BJ (cell line): Measurements from ENCODE around the gene ARHGAP8. TPM values are rescaled to one million over a fixed set of nuclear protein-coding genes. Genes with fewer than 3 reads are reported as not detected.

Experiments
- CTCF ChIA-PET: fragments of 350-600 bp; formaldehyde crosslinking; extraction: SDS; loops from one replicate; lab custom pipeline; 2021; ENCODE audit warnings: antibody characterized with exemption, inconsistent platforms; lab: Yijun Ruan, JAX
- POLR2A ChIA-PET: fragments of 300-600 bp; sonication (Branson Sonifier 250); formaldehyde crosslinking; extraction: SDS; loops from one replicate; lab custom pipeline; 2021; ENCODE audit warnings: antibody characterized with exemption; lab: Charles Lee
- DNase-seq: peaks from one replicate; pipeline ENCODE4 v3.0.0-alpha.2; 2011; ENCODE audit warnings: low read depth
- H3K27me3 ChIP-seq: 2 replicates; pipeline ENCODE4 v1.6.0; 2011; ENCODE audit warnings: low read length; ENCODE audit not compliant: control insufficient read depth, insufficient read depth
- H3K36me3 ChIP-seq: 2 replicates; pipeline ENCODE4 v1.5.1; 2011; ENCODE audit warnings: low read length; ENCODE audit not compliant: control insufficient read depth, insufficient read depth
- H3K4me3 ChIP-seq: 2 replicates; pipeline ENCODE4 v1.5.1; 2011; ENCODE audit warnings: low read depth, mild to moderate bottlenecking, control low read depth, low read length
- polyA plus RNA-seq: library from polyadenylated mRNA; depleted of rRNA; stranded (reverse); fragments of >200 nt; gene quantifications from 2 replicates; pipeline ENCODE4 v1.2.3, GENCODE V29; 2011
- TF ChIP-seq, protein P1 (sequence below): IDR thresholded peaks from 2 replicates; pipeline ENCODE4 v1.5.1; 2011; ENCODE audit warnings: low read depth, mild to moderate bottlenecking, control low read depth, inconsistent platforms, low read length, moderate library complexity; ENCODE audit not compliant: insufficient read depth

ARHGAP8 gene
- polyA plus RNA-seq, 1 experiment, result 0.39 TPM

DNA sequence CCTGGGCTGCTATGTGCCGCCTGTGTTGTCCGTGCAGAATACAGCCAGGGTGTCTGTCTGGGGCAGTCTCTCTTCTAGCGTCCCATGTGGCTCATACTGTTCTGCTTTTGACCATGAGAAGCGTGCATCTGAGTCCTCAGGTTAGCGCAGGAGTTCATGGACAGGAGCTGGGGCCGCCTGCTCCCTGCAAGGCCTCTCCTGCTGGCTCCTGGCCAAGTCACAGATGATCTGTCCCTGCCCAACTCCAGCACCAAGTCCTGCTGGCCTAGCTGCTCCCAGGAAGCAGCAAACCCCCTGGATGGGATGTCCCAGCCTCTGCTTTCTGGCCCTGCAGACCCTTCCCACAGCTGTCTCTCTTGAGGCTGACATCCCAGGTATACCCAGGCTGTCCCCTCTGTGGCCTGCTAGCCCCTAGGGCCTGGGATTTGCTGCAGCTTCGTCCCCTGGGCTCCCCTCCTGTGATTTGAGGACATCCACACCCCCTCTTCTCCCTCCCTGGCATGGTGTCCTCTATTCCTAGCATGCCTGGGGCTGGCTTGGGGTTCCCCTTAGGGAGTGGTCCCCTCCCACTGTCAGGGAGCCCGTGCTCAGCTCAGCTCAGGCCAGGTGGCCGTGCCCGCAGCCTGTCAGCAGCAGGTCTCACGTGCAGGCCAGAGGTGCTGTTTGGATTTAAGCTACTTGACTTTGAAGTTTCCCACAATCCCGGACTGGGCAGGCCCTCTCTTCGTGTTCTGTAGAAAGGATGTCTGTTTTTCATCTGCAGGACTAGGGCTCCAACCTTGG lies 32.6 kb upstream of the ARHGAP8 start:
- no peak overlapping the region for H3K4me3 ChIP-seq
- POLR2A ChIA-PET, result no interaction called here
- H3K27me3 ChIP-seq, result no peaks in the 10 kb centered on the region
- H3K36me3 ChIP-seq, result peaks cover 38% of the 10 kb centered on the region
- CTCF ChIA-PET, result interaction anchor here (0.7 to 1.8 kb wide), 4 partner anchors 10 to 22 kb away, joined by 3 to 8 read pairs (median 4); no protein-coding TSS in a partner anchor
- TF ChIP-seq, protein P1, sequence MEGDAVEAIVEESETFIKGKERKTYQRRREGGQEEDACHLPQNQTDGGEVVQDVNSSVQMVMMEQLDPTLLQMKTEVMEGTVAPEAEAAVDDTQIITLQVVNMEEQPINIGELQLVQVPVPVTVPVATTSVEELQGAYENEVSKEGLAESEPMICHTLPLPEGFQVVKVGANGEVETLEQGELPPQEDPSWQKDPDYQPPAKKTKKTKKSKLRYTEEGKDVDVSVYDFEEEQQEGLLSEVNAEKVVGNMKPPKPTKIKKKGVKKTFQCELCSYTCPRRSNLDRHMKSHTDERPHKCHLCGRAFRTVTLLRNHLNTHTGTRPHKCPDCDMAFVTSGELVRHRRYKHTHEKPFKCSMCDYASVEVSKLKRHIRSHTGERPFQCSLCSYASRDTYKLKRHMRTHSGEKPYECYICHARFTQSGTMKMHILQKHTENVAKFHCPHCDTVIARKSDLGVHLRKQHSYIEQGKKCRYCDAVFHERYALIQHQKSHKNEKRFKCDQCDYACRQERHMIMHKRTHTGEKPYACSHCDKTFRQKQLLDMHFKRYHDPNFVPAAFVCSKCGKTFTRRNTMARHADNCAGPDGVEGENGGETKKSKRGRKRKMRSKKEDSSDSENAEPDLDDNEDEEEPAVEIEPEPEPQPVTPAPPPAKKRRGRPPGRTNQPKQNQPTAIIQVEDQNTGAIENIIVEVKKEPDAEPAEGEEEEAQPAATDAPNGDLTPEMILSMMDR, result no peak
- no peak for DNase-seq

DNA sequence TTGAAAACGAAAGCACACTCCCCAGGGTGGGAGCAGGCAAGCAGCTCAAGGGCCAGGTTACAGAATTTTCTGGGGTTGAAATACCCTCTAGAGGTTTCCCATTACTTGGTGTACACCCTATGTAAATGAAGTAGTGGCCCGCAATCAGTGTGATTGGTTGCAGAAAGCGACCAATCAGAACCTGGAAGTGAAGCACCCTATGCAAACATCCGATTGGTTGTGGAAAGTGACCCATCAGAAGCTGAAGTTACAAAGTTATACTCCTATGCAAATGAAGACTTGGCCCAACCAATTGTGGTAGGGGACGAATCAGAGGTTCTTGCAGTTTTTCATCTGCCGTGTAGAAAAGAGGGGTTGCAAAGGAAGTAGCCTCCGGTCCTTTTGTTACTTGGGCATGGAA lies 31.2 kb upstream of the ARHGAP8 start:
- CTCF ChIA-PET, result no interaction called here
- TF ChIP-seq, protein P1, result no peak
- Histone ChIP-seq H3K4me3 (no peak overlapping the region), H3K36me3 (peaks cover 32% of the 10 kb centered on the region), H3K27me3 (no peaks in the 10 kb centered on the region)
- DNase-seq, result no peak
- POLR2A ChIA-PET, result no interaction called here

DNA sequence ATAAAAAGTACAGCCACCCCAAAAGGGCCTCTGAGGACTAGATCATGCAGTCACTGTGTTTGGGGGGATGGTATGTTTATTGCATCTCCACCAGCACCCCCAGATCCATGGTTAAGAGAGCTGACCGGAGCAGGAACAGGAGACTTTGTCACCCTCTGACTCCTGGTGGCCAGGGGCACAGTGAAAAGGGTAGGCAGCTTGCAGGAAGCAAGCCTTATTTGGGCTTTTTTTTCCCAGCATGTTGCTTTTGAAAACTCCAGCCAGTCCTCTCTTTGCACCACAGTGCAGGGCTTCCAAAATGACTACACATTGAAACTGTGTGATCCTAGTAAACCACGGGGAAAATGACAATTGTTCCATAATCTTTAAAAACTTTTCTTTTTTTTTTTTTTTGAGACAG lies 29.8 kb upstream of the ARHGAP8 start:
- Histone ChIP-seq H3K4me3 (no peak overlapping the region), H3K27me3 (no peaks in the 10 kb centered on the region), H3K36me3 (peaks cover 34% of the 10 kb centered on the region)
- no peak for DNase-seq
- ChIA-PET POLR2A (no interaction called here), CTCF (interaction anchor here (0.8 to 1.5 kb wide), 4 partner anchors 9 to 38 kb away, joined by 3 to 5 read pairs (median 3); no protein-coding TSS in a partner anchor)
- TF ChIP-seq, protein P1, result no peak

DNA sequence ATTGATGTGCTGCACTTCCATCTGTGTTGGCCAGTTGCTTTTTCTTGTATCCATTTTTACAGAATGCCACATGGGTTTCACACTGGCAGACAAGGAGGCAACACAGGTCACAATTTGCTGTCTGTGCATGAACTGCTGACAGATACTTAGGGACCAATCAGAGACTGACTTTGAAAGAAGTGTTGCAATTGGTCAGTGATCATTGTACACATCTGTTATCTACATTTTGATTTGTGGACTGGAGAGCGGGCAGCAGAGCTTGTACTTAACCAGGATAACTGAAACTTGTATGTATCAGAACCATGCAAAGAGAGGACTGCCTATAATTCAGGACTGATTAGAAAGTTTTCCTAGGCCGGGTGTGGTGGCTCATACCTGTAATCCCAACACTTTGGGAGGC lies 28.6 kb upstream of the ARHGAP8 start:
- DNase-seq, result no peak

DNA sequence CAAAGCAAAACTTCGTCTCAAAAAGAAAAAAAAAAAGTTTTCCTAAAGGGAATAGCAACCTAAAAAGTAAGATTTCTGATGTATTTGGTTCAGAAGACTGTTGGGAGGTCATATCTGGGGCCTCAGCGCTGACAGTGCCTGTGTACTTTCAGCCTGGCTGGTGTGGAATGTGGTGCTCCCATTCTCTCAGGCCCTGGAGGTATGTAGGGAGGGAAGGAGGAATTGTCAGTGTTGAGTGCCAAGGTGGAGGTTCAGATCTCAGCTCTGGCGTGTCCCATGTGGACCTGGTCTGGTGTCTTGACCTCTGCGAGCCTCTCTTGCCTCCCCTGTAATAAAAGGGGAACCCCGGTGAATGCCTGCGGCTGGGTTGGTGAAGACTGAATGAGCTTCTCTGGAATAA lies 28.0 kb upstream of the ARHGAP8 start:
- no peaks in the 10 kb centered on the region for H3K27me3 ChIP-seq
- no peak overlapping the region for H3K4me3 ChIP-seq
- peaks cover 38% of the 10 kb centered on the region for H3K36me3 ChIP-seq
- POLR2A ChIA-PET, result no interaction called here
- TF ChIP-seq, protein P1, result no peak
- DNase-seq, result no peak
- CTCF ChIA-PET, result interaction anchor here (1.0 to 1.9 kb wide), 3 partner anchors 11 to 27 kb away, joined by 4 to 7 read pairs (median 6); no protein-coding TSS in a partner anchor

More for the DNA sequence above, 28.6 kb upstream of the ARHGAP8 start:
- Histone ChIP-seq H3K4me3 (no peak overlapping the region), H3K36me3 (peaks cover 36% of the 10 kb centered on the region), H3K27me3 (no peaks in the 10 kb centered on the region)
- POLR2A ChIA-PET, result no interaction called here
- CTCF ChIA-PET, result no interaction called here
- TF ChIP-seq, protein P1, result no peak
